Activated naive CD8-positive, alpha-beta T cell treated with anti-CD3 and anti-CD28 coated beads, Interleukin-2, amount 10 ng/mL, durations not matched to agents 7 days and 5 days (primary cell): Measurements from ENCODE around the gene PHF12. TPM values are rescaled to one million over a fixed set of nuclear protein-coding genes. Genes with fewer than 3 reads are reported as not detected.
A peak's percentile ranks its signal among the peaks of the same experiment; 100 is the strongest.

Experiments
- ATAC-seq: fragments of 150-1000 bp; cut with Tn5 transposase; one replicate; pipeline ENCODE4 v1.10.0; 2021; ENCODE audit warnings: low read depth, moderate library complexity
- POLR2A ChIA-PET: fragments of 350-600 bp; sonication (Branson Sonifier 250); formaldehyde crosslinking; loops from one replicate; lab custom pipeline; 2021; ENCODE audit warnings: antibody characterized with exemption; lab: Charles Lee
- DNase-seq: peaks from one replicate; pipeline ENCODE4 v3.0.0; 2021
- H3K27ac Mint-ChIP-seq: one replicate; pipeline ENCODE4 v1.8.0; 2022; ENCODE audit warnings: mild to moderate bottlenecking, mixed read lengths
- H3K27me3 Mint-ChIP-seq: one replicate; pipeline ENCODE4 v1.8.0; 2022; ENCODE audit warnings: mild to moderate bottlenecking, moderate library complexity, mixed read lengths
- H3K36me3 Mint-ChIP-seq: one replicate; pipeline ENCODE4 v1.8.0; 2021; ENCODE audit warnings: mild to moderate bottlenecking, mixed read lengths
- H3K4me1 Mint-ChIP-seq: one replicate; pipeline ENCODE4 v1.8.0; 2021; ENCODE audit warnings: mixed read lengths
- H3K4me3 Mint-ChIP-seq: one replicate; pipeline ENCODE4 v1.8.0; 2022; ENCODE audit warnings: mild to moderate bottlenecking, moderate library complexity, mixed read lengths
- H3K9me3 Mint-ChIP-seq: one replicate; pipeline ENCODE4 v1.8.0; 2021; ENCODE audit warnings: mixed read lengths
- total RNA-seq, 2 experiments: library from RNA; stranded (reverse); gene quantifications; one replicate each; pipeline ENCODE4 v1.2.3, GENCODE V29; 2021

Gene PHF12
- total RNA-seq, 2 experiments from 2014 or later, result 98.6 to 99.9 TPM

GRCh38 chr17:28956112-28956511, 4.8 kb upstream of the PHF12 start:
- POLR2A ChIA-PET, result no interaction called here
- H3K4me1 Mint-ChIP-seq, result peaks cover 4% of the 10 kb centered on the region
- no peaks in the 10 kb centered on the region for H3K27me3 Mint-ChIP-seq
- no peak overlapping the region for H3K4me3 Mint-ChIP-seq
- H3K27ac Mint-ChIP-seq, result no peak overlapping the region
- DNase-seq, result no peak
- H3K9me3 Mint-ChIP-seq, result no peaks in the 10 kb centered on the region
- no peak for ATAC-seq
- no peaks in the 10 kb centered on the region for H3K36me3 Mint-ChIP-seq

DNA sequence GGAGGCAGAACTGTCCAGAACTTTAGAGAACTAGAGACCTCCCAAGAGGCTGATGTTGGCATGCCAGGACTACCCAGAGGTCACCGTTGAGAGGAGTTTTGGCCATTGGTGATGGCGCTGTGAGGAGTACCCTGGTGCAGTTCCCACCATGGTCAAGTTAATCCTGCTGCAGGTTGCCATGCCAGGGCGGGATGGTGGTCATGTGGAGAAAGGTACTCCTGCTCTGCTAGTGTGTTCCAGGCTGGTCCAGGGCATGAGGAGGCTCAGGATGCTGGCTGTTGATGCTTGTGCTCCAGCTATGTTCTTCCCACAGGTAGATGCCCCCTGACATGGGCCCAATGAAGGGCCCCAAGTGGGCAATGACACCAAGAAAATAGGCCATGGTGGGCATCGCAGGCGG, 4.1 kb upstream of the PHF12 start:
- ATAC-seq, result no peak
- peaks cover 4% of the 10 kb centered on the region for H3K4me1 Mint-ChIP-seq
- H3K9me3 Mint-ChIP-seq, result no peaks in the 10 kb centered on the region
- no peaks in the 10 kb centered on the region for H3K27me3 Mint-ChIP-seq
- no peak overlapping the region for H3K27ac Mint-ChIP-seq
- POLR2A ChIA-PET, result no interaction called here
- H3K4me3 Mint-ChIP-seq, result no peak overlapping the region
- DNase-seq, result no peak
- peaks cover 2% of the 10 kb centered on the region for H3K36me3 Mint-ChIP-seq

DNA sequence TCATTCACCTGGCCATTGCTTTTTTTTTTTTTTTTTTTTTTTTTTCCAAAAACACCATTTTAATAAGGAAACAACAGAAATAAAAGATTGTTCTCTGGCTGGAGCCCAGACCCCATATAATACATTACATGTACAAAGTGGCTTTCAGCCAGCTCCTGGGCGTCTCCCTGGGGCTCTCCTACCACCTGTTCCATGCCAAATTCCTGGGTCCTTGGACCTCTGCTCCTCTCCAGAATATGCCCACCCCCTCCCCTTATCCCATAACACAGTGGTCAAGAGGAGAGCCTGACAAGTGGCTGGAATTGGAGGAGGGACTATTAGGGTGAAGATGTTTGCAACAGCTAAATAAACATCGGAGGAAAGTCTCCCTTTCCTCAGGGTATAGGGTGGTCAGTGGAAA, 3.6 kb upstream of the PHF12 start:
- Mint-ChIP-seq H3K27ac (no peak overlapping the region), H3K4me1 (peaks cover 4% of the 10 kb centered on the region), H3K36me3 (peaks cover 2% of the 10 kb centered on the region), H3K4me3 (no peak overlapping the region), H3K9me3 (no peaks in the 10 kb centered on the region), H3K27me3 (no peaks in the 10 kb centered on the region)
- ATAC-seq (no peak), DNase-seq (no peak)
- POLR2A ChIA-PET, result no interaction called here

DNA sequence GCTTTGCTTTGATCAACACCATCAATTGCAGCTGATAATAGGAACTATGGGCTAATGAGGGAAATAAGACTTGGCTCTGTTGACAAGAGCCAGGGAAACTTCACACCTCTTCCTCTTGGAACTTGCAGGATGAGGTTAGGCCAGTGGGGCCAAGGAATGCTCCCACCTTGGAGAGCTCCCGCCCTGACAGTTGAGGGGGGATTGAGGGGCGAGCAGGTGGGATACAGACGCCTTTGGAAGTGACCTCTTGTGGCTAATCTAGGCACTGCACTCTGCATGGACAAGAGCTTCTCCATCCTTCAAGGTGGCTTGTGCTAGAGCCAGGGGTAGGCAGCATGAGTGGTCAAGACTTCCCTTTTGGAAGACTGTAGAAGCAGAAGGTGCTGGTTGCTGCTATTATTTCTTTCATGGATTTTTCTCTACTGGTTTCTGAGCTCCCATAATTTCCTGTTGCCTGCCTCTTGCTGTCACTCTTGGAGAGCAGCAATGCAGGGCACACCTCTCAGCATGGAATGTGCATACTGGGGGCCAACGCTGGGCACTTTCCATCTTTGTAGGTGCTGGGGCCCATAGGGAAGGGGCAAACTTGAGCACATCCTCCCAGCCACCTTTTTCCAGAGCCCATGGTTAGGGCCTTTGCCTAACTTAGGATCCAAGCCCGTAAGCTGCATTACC, 2.3 kb upstream of the PHF12 start:
- no peaks in the 10 kb centered on the region for H3K27me3 Mint-ChIP-seq
- no peak overlapping the region for H3K4me3 Mint-ChIP-seq
- H3K27ac Mint-ChIP-seq, result peak overlapping the region; percentile 56
- POLR2A ChIA-PET, result interaction anchor here (0.5 to 3.1 kb wide), 3 partner anchors 221 to 233 kb away, joined by 3 to 53 read pairs (median 4); partner anchors contain the start of genes NEK8 and TLCD1
- no peaks in the 10 kb centered on the region for H3K9me3 Mint-ChIP-seq
- ATAC-seq (no peak), DNase-seq (peak; percentile 51)
- peaks cover 7% of the 10 kb centered on the region for H3K36me3 Mint-ChIP-seq
- peaks cover 7% of the 10 kb centered on the region for H3K4me1 Mint-ChIP-seq

GRCh38 chr17:28951991-28952975, 965 bp upstream of the PHF12 start:
- ATAC-seq (peak; percentile 67), DNase-seq (peak; percentile 88)
- POLR2A ChIA-PET, result interaction anchor here (0.5 to 3.6 kb wide), 28 partner anchors 13 to 1868 kb away, joined by 3 to 53 read pairs (median 4); partner anchors contain the start of genes DHRS13, FAM222B, FLOT2 and NEK8
- Mint-ChIP-seq H3K4me3 (no peak overlapping the region), H3K27me3 (no peaks in the 10 kb centered on the region), H3K27ac (no peak overlapping the region), H3K36me3 (peaks cover 16% of the 10 kb centered on the region), H3K9me3 (no peaks in the 10 kb centered on the region), H3K4me1 (peaks cover 19% of the 10 kb centered on the region)

DNA sequence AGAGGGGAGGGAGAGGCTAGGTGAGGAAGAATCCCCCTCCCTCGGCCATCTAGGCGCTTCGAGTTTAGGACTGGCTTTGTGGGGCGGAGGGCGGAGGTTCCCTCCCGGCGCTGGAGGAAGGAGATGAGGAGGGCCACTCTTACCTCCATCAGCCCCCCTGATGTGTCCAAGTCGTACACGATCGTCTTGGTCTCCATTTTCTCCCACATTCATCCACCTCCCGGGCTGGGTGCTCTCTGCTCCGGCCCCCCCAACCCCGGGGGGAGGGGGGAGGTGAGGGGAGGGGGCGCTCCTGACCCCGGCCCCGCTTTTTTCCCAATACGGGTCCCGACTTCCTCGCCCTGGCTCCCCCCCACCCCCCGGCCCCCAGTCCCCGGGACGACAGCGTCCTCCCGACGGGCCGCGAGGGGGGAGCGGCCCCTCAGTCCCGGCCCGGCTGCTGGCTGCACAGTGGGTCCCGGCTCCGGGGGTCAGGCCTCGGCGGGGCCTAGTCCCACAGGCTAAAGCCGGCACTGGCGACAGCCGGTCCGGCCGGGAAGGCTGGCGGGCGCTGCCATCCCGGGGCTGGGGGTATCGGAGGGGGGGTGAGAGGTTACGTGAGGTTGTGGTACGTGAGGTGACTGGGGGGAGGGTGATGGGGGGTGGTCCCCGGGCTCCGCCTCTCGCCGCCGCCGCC, 428 bp downstream of the PHF12 start:
- peaks cover 21% of the 10 kb centered on the region for H3K36me3 Mint-ChIP-seq
- peak overlapping the region; percentile 96 for H3K27ac Mint-ChIP-seq
- DNase-seq (no peak), ATAC-seq (no peak)
- peaks cover 28% of the 10 kb centered on the region for H3K4me1 Mint-ChIP-seq
- peak overlapping the region; percentile 93 for H3K4me3 Mint-ChIP-seq
- H3K9me3 Mint-ChIP-seq, result no peaks in the 10 kb centered on the region
- POLR2A ChIA-PET, result interaction anchor here (0.6 to 3.6 kb wide), 36 partner anchors 11 to 343 kb away, joined by 3 to 53 read pairs (median 4); partner anchors contain the start of genes BLTP2, DHRS13, FAM222B and FLOT2
- H3K27me3 Mint-ChIP-seq, result no peaks in the 10 kb centered on the region

DNA sequence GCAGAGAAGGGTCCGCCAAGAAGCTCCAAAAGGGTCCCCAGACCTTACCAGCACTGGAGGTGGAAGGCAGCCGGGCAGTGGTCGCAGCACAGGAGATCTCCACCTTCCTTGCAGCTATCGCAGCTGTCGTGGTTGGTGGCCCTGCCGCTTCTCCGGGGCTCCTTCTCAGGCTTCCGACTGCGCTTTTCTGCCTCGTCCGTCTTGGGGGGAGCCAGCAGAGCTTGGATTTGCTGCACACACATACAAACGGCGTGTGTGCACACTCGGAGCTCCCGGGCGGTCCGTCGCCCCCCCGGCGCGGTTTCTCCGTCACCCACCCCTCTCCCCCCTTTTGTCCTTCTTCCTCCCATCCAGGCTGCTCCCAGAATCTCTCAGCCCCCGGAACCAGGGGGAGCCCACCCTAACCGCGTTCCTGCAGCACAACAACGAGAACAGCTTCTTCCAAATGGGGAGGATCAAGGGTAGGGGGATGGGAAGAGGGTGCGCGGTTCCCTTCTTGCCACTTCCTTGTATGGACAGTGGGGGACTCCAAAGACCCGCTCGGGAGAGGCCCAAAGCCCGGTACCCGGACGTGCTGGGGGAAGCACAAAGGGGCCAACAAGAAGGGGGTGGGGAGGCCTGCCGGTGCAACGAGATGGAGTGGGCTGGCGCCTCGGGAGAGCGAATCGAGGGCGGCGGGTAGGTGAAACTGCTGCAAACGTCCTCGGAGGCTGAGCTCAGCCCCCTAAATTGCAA, 1.1 kb downstream of the PHF12 start:
- ATAC-seq (no peak), DNase-seq (peak; percentile 70)
- H3K4me3 Mint-ChIP-seq, result peak overlapping the region; percentile 93
- no peaks in the 10 kb centered on the region for H3K27me3 Mint-ChIP-seq
- peaks cover 25% of the 10 kb centered on the region for H3K36me3 Mint-ChIP-seq
- no peaks in the 10 kb centered on the region for H3K9me3 Mint-ChIP-seq
- peaks cover 35% of the 10 kb centered on the region for H3K4me1 Mint-ChIP-seq
- POLR2A ChIA-PET, result interaction anchor here (0.6 to 3.6 kb wide), 25 partner anchors 10 to 344 kb away, joined by 3 to 35 read pairs (median 5); partner anchors contain the start of genes BLTP2, DHRS13, NEK8 and NUFIP2
- H3K27ac Mint-ChIP-seq, result peak overlapping the region; percentile 96

- peak overlapping the region; percentile 93 for H3K4me3 Mint-ChIP-seq
- H3K36me3 Mint-ChIP-seq, result peaks cover 27% of the 10 kb centered on the region
- POLR2A ChIA-PET, result interaction anchor here (0.5 to 3.6 kb wide), 25 partner anchors 10 to 345 kb away, joined by 3 to 35 read pairs (median 5); partner anchors contain the start of genes BLTP2, DHRS13, FAM222B and NEK8
Observed at GRCh38 chr17:28949185-28950016, 1.9 kb downstream of the PHF12 start.

DNA sequence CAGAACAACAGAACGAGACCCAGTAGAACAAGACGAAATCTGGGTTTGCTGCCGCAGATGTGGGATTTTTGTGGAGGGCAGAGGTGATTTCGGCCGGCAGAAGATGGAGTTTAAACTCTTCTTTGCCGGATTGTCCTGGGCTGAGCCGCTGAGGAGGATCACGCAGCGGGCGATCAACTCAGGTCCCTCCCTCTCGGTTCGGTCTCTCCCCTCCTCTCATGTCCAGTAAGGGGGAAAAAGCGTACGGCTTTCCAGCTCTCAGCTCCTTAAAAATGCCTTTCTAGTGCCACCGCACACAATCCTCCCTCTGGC, 2.5 kb downstream of the PHF12 start:
- Mint-ChIP-seq H3K4me3 (peak overlapping the region; percentile 93), H3K27me3 (no peaks in the 10 kb centered on the region), H3K4me1 (peaks cover 44% of the 10 kb centered on the region), H3K27ac (peak overlapping the region; percentile 92), H3K9me3 (no peaks in the 10 kb centered on the region), H3K36me3 (peaks cover 30% of the 10 kb centered on the region)
- DNase-seq (no peak), ATAC-seq (no peak)
- POLR2A ChIA-PET, result interaction anchor here (1.0 to 2.2 kb wide), 11 partner anchors 11 to 237 kb away, joined by 3 to 20 read pairs (median 9); partner anchors contain the start of genes DHRS13, FAM222B, NEK8 and PROCA1

More at GRCh38 chr17:28949185-28950016, 1.9 kb downstream of the PHF12 start:
- H3K27ac Mint-ChIP-seq, result peak overlapping the region; percentile 96
- H3K9me3 Mint-ChIP-seq, result no peaks in the 10 kb centered on the region
- DNase-seq, result peak; percentile 81
- peaks cover 40% of the 10 kb centered on the region for H3K4me1 Mint-ChIP-seq
- no peaks in the 10 kb centered on the region for H3K27me3 Mint-ChIP-seq
- ATAC-seq, result no peak

DNA sequence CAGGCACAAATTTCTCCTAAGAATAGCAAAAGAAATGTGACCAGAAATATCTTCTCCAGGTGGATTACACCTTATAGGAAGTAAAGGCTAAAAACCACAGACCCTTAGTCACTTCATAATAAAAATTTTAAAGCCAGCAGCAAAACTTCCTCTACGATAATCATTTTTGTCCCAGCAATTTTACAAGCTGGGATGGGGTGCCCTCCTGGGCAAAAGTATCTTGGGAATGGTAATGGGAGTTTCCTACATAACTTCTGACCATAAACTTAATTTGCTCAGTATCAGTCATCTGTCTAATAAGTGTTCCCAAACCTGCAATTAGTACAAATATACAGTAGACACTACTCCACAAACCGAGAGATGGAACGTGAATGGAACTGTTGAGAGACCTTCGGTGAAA, 3.0 kb downstream of the PHF12 start:
- Mint-ChIP-seq H3K27ac (peak overlapping the region; percentile 92), H3K27me3 (no peaks in the 10 kb centered on the region), H3K36me3 (peaks cover 32% of the 10 kb centered on the region), H3K9me3 (no peaks in the 10 kb centered on the region), H3K4me3 (peak overlapping the region; percentile 93), H3K4me1 (peaks cover 44% of the 10 kb centered on the region)
- no peak for DNase-seq
- ATAC-seq, result no peak
- POLR2A ChIA-PET, result interaction anchor here (0.7 to 1.8 kb wide), 4 partner anchors 50 to 237 kb away, joined by 3 to 5 read pairs (median 4); partner anchors contain the start of genes NEK8 and PROCA1

GRCh38 chr17:28947639-28948038, 3.7 kb downstream of the PHF12 start:
- POLR2A ChIA-PET, result interaction anchor here (0.7 kb wide), 1 partner anchor 174 kb away, joined by 3 read pairs; no protein-coding TSS in a partner anchor
- H3K36me3 Mint-ChIP-seq, result peaks cover 37% of the 10 kb centered on the region
- ATAC-seq, result no peak
- no peak for DNase-seq
- peaks cover 44% of the 10 kb centered on the region for H3K4me1 Mint-ChIP-seq
- H3K4me3 Mint-ChIP-seq, result peak overlapping the region; percentile 93
- H3K27ac Mint-ChIP-seq, result peak overlapping the region; percentile 49
- no peaks in the 10 kb centered on the region for H3K27me3 Mint-ChIP-seq
- H3K9me3 Mint-ChIP-seq, result no peaks in the 10 kb centered on the region
